Measurements from ENCODE around the gene SIK3.

DNA sequence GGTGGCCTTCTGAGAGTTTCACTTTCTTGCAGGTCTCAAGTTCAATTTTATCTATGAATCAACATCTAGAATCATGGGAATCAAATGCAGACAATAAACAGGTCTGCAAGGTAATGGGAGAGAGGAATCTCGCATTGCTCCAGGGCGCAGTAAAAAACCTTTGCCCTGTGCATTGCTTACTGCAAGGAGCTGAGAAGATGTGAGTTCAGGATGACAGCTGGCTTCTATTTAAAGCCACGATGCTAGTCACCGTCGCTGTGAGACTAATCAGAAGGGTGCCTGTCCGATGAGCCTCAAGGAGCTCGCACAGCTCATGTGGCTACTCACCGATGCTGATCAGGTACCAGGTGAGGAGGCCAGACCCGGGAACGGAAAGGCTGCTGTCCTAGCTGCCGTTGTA is 230.6 kb downstream of the SIK3 start:
- TF ChIP-seq EZH2 (IDR thresholded peaks at IDR 0.05) (no peak), POLR2AphosphoS5 (IDR thresholded peaks at IDR 0.05; ENCODE audit: borderline replicate concordance, low read depth, low read length) (no peak), FOXP2 (optimal IDR thresholded peaks at IDR 0.05; ENCODE audit: control extremely low read depth, extremely low read length, insufficient read depth) (no peak)

Measured in SK-N-MC (cell line).